Neuronal stem cell (in vitro differentiated cells): ENCODE data around the gene RIGI.

Source experiments
- DNase-seq: peaks from one replicate; pipeline ENCODE4 v3.0.0-alpha.2; 2013; ENCODE audit warnings: low spot score
- H2AFZ ChIP-seq: one replicate; pipeline ENCODE4 v1.6.1; 2013; ENCODE audit warnings: mild to moderate bottlenecking, low read length, inconsistent platforms
- H2AK5ac ChIP-seq: 2 replicates; pipeline ENCODE4 v1.6.1; 2013; ENCODE audit warnings: low read depth, mild to moderate bottlenecking, inconsistent platforms, low read length, moderate library complexity, mixed read lengths
- H2BK120ac ChIP-seq: 2 replicates; pipeline ENCODE4 v1.6.1; 2013; ENCODE audit warnings: low read depth, mild to moderate bottlenecking, inconsistent platforms, low read length, moderate library complexity, mixed read lengths
- H2BK12ac ChIP-seq: one replicate; pipeline ENCODE4 v1.6.1; 2013; ENCODE audit warnings: low read length, inconsistent platforms
- H2BK15ac ChIP-seq: 2 replicates; pipeline ENCODE4 v1.6.1; 2013; ENCODE audit warnings: mild to moderate bottlenecking, low read length, inconsistent platforms, mixed read lengths
- H2BK5ac ChIP-seq: one replicate; pipeline ENCODE4 v1.6.1; 2013; ENCODE audit warnings: inconsistent platforms, mild to moderate bottlenecking, low read length, moderate library complexity
- H3K14ac ChIP-seq: one replicate; pipeline ENCODE4 v1.6.1; 2013; ENCODE audit warnings: low read length, inconsistent platforms
- H3K18ac ChIP-seq: 2 replicates; pipeline ENCODE4 v1.6.1; 2013; ENCODE audit warnings: low read length, inconsistent platforms
- H3K23ac ChIP-seq: 2 replicates; pipeline ENCODE4 v1.6.1; 2013; ENCODE audit warnings: low read depth, mild to moderate bottlenecking, mixed read lengths, low read length, inconsistent platforms; ENCODE audit not compliant: poor library complexity
- H3K27ac ChIP-seq: replicated peaks from 3 replicates; pipeline ENCODE4 v1.5.1; 2013; ENCODE audit warnings: low read length, inconsistent platforms
- H3K27me3 ChIP-seq, 3 experiments: 2 replicates each; pipeline ENCODE4 v1.6.1; 2013; ENCODE audit warnings: low read length in 3 of 3, mild to moderate bottlenecking in 2 of 3, inconsistent platforms in 1 of 3, low read depth in 1 of 3, mixed read lengths in 1 of 3, moderate library complexity in 1 of 3; ENCODE audit not compliant: control insufficient read depth in 3 of 3, insufficient read depth in 3 of 3
- H3K36me3 ChIP-seq, 2 donors: replicated peaks in 1 of 2; 2 replicates each; pipeline ENCODE4 v1.6.1; 2013; ENCODE audit warnings: low read length in 2 of 2; ENCODE audit not compliant: control insufficient read depth in 2 of 2, insufficient read depth in 2 of 2
- H3K4ac ChIP-seq: 2 replicates; pipeline ENCODE4 v1.6.1; 2013; ENCODE audit warnings: inconsistent platforms, mild to moderate bottlenecking, low read length, moderate library complexity
- H3K4me1 ChIP-seq, 2 donors: 1 replicate in 1 of 2; 2 replicates in 1 of 2; pipeline ENCODE4 v1.6.1; 2013; ENCODE audit warnings: low read length in 2 of 2, low read depth in 1 of 2; ENCODE audit not compliant: control insufficient read depth in 2 of 2, insufficient read depth in 1 of 2
- H3K4me2 ChIP-seq: one replicate; pipeline ENCODE4 v1.6.1; 2013; ENCODE audit warnings: mild to moderate bottlenecking, low read length, inconsistent platforms; ENCODE audit not compliant: insufficient read depth, poor library complexity, severe bottlenecking
- H3K4me3 ChIP-seq, 2 donors: 2 replicates each; pipeline ENCODE4 v1.5.1; 2013; ENCODE audit warnings: low read length in 2 of 2, mild to moderate bottlenecking in 2 of 2, inconsistent platforms in 1 of 2, moderate library complexity in 1 of 2
- H3K79me1 ChIP-seq: one replicate; pipeline ENCODE4 v1.6.1; 2013; ENCODE audit warnings: low read depth, mild to moderate bottlenecking, inconsistent platforms, low read length, moderate library complexity
- H3K9ac ChIP-seq: one replicate; pipeline ENCODE4 v1.6.1; 2013; ENCODE audit warnings: mild to moderate bottlenecking, low read depth, low read length, inconsistent platforms; ENCODE audit not compliant: poor library complexity
- H3K9me3 ChIP-seq, 2 donors: replicated peaks in 1 of 2; 2 replicates each; pipeline versions ENCODE3 to v1.6.1; 2013; ENCODE audit warnings: low read length in 2 of 2, mild to moderate bottlenecking in 2 of 2, inconsistent platforms in 1 of 2, low read depth in 1 of 2, mixed read lengths in 1 of 2, moderate library complexity in 1 of 2; ENCODE audit not compliant: control insufficient read depth in 2 of 2, insufficient read depth in 1 of 2
- H4K8ac ChIP-seq: one replicate; pipeline ENCODE4 v1.6.1; 2013; ENCODE audit warnings: low read depth, mild to moderate bottlenecking, inconsistent platforms, low read length, moderate library complexity
- H4K91ac ChIP-seq: one replicate; pipeline ENCODE4 v1.6.1; 2013; ENCODE audit warnings: low read length, low read depth, mild to moderate bottlenecking, inconsistent platforms; ENCODE audit not compliant: poor library complexity
- WGBS, 2 donors: extraction: QIAGEN DNeasy Blood & Tissue Kit; methylation state at CpG; one replicate each; pipeline ENCODE4 v1.1.7; 2013; ENCODE audit warnings: missing lambda C conversion rate in 2 of 2, mixed read lengths in 1 of 2; ENCODE audit not compliant: insufficient read length in 2 of 2, insufficient replicate concordance in 1 of 2; ENCODE audit errors: extremely low coverage in 2 of 2; 5-methylcytosine and 5-hydroxymethylcytosine counted together

The RIGI gene

GRCh38 chr9:32545884-32546283 is 19.9 kb upstream of the RIGI start:
- Histone ChIP-seq H2BK5ac (no peak overlapping the region), H2AFZ (no peak overlapping the region), H2BK120ac (no peak overlapping the region), H3K27ac (no peak overlapping the region), H3K9me3 (peaks cover 0 to 5% of the 10 kb centered on the region in 2 donors), H3K4me1 (peaks cover 2 to 3% of the 10 kb centered on the region in 2 donors), H3K4ac (no peak overlapping the region), H3K4me3 (no peak overlapping the region), H2BK15ac (no peak overlapping the region), H2AK5ac (no peak overlapping the region), H3K27me3 (no peaks in the 10 kb centered on the region), H3K9ac (no peak overlapping the region), H2BK12ac (no peak overlapping the region), H4K8ac (no peak overlapping the region), H3K14ac (no peak overlapping the region), H4K91ac (no peak overlapping the region), H3K36me3 (peaks cover 14 to 79% of the 10 kb centered on the region in 2 donors), H3K79me1 (peaks cover 2% of the 10 kb centered on the region), H3K18ac (no peak overlapping the region), H3K23ac (no peak overlapping the region), H3K4me2 (no peak overlapping the region)
- DNase-seq = no peak
- no CpG with 5 or more reads among the region's 1 CpG for WGBS, 2 donors

GRCh38 chr9:32543047-32543446 is 17.1 kb upstream of the RIGI start:
- Histone ChIP-seq H2AFZ (no peak overlapping the region), H2AK5ac (no peak overlapping the region), H2BK15ac (no peak overlapping the region), H3K36me3 (peaks cover 10 to 77% of the 10 kb centered on the region in 2 donors), H3K9ac (no peak overlapping the region), H2BK120ac (no peak overlapping the region), H3K4ac (no peak overlapping the region), H3K9me3 (no peaks in the 10 kb centered on the region), H3K14ac (no peak overlapping the region), H4K91ac (no peak overlapping the region), H2BK5ac (no peak overlapping the region), H3K23ac (no peak overlapping the region), H3K27me3 (no peaks in the 10 kb centered on the region), H3K4me3 (no peak overlapping the region), H2BK12ac (no peak overlapping the region), H4K8ac (no peak overlapping the region), H3K79me1 (no peaks in the 10 kb centered on the region), H3K4me1 (peaks cover 0 to 1% of the 10 kb centered on the region in 2 donors), H3K4me2 (no peak overlapping the region), H3K18ac (no peak overlapping the region), H3K27ac (no peak overlapping the region)
- DNase-seq = no peak
- WGBS, 2 donors = no CpG with 5 or more reads among the region's 4 CpGs

GRCh38 chr9:32533816-32534215 is 7.8 kb upstream of the RIGI start:
- Histone ChIP-seq H3K36me3 (peaks cover 5 to 10% of the 10 kb centered on the region in 2 donors), H3K27me3 (no peaks in the 10 kb centered on the region), H3K9me3 (peaks cover 0 to 2% of the 10 kb centered on the region in 2 donors), H3K18ac (no peak overlapping the region), H4K8ac (no peak overlapping the region), H3K14ac (no peak overlapping the region), H3K79me1 (no peaks in the 10 kb centered on the region), H3K4ac (no peak overlapping the region), H4K91ac (no peak overlapping the region), H3K4me3 (no peak overlapping the region), H2BK15ac (no peak overlapping the region), H2BK120ac (no peak overlapping the region), H2BK12ac (no peak overlapping the region), H2AFZ (no peak overlapping the region), H2AK5ac (no peak overlapping the region), H3K4me2 (no peak overlapping the region), H3K4me1 (no peaks in the 10 kb centered on the region), H3K9ac (no peak overlapping the region), H3K23ac (no peak overlapping the region), H2BK5ac (no peak overlapping the region), H3K27ac (no peak overlapping the region)
- DNase-seq = no peak
- no CpG with 5 or more reads among the region's 4 CpGs for WGBS, 2 donors

GRCh38 chr9:32533336-32533735 is 7.3 kb upstream of the RIGI start:
- H3K9me3 ChIP-seq = peaks cover 0 to 2% of the 10 kb centered on the region in 2 donors
- no peak overlapping the region for H4K91ac ChIP-seq
- H3K36me3 ChIP-seq = peaks cover 5 to 10% of the 10 kb centered on the region in 2 donors
- H3K79me1 ChIP-seq = no peaks in the 10 kb centered on the region
- H3K4me1 ChIP-seq = no peaks in the 10 kb centered on the region
- H3K4ac ChIP-seq = no peak overlapping the region
- no peak overlapping the region for H2AK5ac ChIP-seq
- H2AFZ ChIP-seq = no peak overlapping the region
- H2BK5ac ChIP-seq = no peak overlapping the region
- no peak overlapping the region for H3K18ac ChIP-seq
- H4K8ac ChIP-seq = no peak overlapping the region
- no peak overlapping the region for H3K23ac ChIP-seq
- no peak overlapping the region for H2BK12ac ChIP-seq
- DNase-seq = no peak
- H3K27ac ChIP-seq = no peak overlapping the region
- no CpG with 5 or more reads among the region's 6 CpGs for WGBS, 2 donors
- H3K14ac ChIP-seq = no peak overlapping the region
- H3K9ac ChIP-seq = no peak overlapping the region
- no peak overlapping the region for H2BK120ac ChIP-seq
- H3K27me3 ChIP-seq = no peaks in the 10 kb centered on the region
- no peak overlapping the region for H2BK15ac ChIP-seq
- no peak overlapping the region for H3K4me2 ChIP-seq
- H3K4me3 ChIP-seq = no peak overlapping the region
